Inferior parietal cortex (tissue), 1 donor: ENCODE data around the gene CBX1.

Experiments
- DNase-seq: peaks from one replicate; pipeline ENCODE4 v3.0.0-alpha.2; 2016; ENCODE audit errors: extremely low spot score

Gene CBX1

GRCh38 chr17:48101012-48101720 is at the start of gene CBX1:
CBX1 (minus strand) TSS chr17:48101478; CDS start chr17:48077004, 24,474 bp downstream.
- DNase-seq, result peak; percentile 96

GRCh38 chr17:48150597-48151001 is 49.3 kb upstream of the CBX1 start:
- DNase-seq, result no peak

- no peak for DNase-seq
Observed at GRCh38 chr17:48149787-48150463, 48.6 kb upstream of the CBX1 start.

GRCh38 chr17:48148854-48149786 is 47.8 kb upstream of the CBX1 start:
- no peak for DNase-seq

GRCh38 chr17:48148029-48148770 is 46.9 kb upstream of the CBX1 start:
- no peak for DNase-seq

GRCh38 chr17:48144976-48145798 is 43.9 kb upstream of the CBX1 start:
- no peak for DNase-seq

GRCh38 chr17:48144231-48144630 is 43.0 kb upstream of the CBX1 start:
- DNase-seq, result no peak

GRCh38 chr17:48143629-48144028 is 42.4 kb upstream of the CBX1 start:
- DNase-seq, result no peak

- no peak for DNase-seq
Observed at GRCh38 chr17:48139944-48140343, 38.7 kb upstream of the CBX1 start.

GRCh38 chr17:48137656-48138055 is 36.4 kb upstream of the CBX1 start:
- no peak for DNase-seq

- DNase-seq, result no peak
Observed at GRCh38 chr17:48134912-48135480, 33.7 kb upstream of the CBX1 start.

GRCh38 chr17:48132385-48132784 is 31.1 kb upstream of the CBX1 start:
- DNase-seq, result no peak

- peak; percentile 85 for DNase-seq
Observed at GRCh38 chr17:48131216-48131824, 30.0 kb upstream of the CBX1 start.

- no peak for DNase-seq
Observed at GRCh38 chr17:48129981-48130380, 28.7 kb upstream of the CBX1 start.

GRCh38 chr17:48128400-48128799 is 27.1 kb upstream of the CBX1 start:
- no peak for DNase-seq

- DNase-seq, result no peak
Observed at GRCh38 chr17:48127371-48128051, 26.2 kb upstream of the CBX1 start.

- DNase-seq, result no peak
Observed at GRCh38 chr17:48126532-48126850, 25.2 kb upstream of the CBX1 start.

- no peak for DNase-seq
Observed at GRCh38 chr17:48125829-48126531, 24.7 kb upstream of the CBX1 start.
